ENCODE results near the gene CHCHD1.
A peak's percentile ranks its signal among the peaks of the same experiment; 100 is the strongest.

The CHCHD1 gene

GRCh38 chr10:73768881-73769280 is 13.0 kb upstream of the CHCHD1 start:
- Histone ChIP-seq H3K4me1 (ENCODE audit: control insufficient read depth, insufficient read depth, low read length) (no peaks in the 10 kb centered on the region), H3K27me3 (ENCODE audit: control insufficient read depth, insufficient read depth, low read length) (no peaks in the 10 kb centered on the region), H3K9me3 (ENCODE audit: control insufficient read depth, insufficient read depth, low read length) (no peaks in the 10 kb centered on the region), H3K27ac (ENCODE audit: low read length) (no peak overlapping the region), H3K4me3 (ENCODE audit: low read length) (no peak overlapping the region), H3K36me3 (ENCODE audit: control insufficient read depth, insufficient read depth, low read length) (peaks cover 16% of the 10 kb centered on the region; the same call in 1 of the 2 replicates)
- no peak for DNase-seq (ENCODE audit: low read depth, low spot score)
- whole genome bisulfite sequencing (ENCODE audit: insufficient coverage, insufficient read length) = no CpG with 5 or more reads among the region's 11 CpGs

DNA sequence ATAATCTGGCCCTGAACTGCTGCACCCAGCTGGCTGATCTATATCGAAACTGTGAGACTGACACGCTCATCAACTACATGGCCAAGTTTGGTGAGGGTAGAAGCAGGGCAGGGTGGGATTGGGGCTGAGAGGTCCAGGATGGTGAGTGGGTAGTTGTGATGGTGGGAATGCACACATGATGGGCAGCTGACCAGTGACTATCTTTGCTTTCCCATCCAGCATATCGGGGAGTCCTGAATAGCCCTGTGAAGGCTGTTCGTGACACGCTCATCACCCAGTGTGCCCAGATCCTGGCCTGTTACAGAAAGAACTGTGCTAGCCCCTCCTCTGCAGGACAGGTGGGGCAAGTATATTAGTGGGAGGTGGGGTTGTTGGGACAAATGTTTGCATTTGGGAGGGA is 12.5 kb upstream of the CHCHD1 start:
- H3K4me1 ChIP-seq (ENCODE audit: control insufficient read depth, insufficient read depth, low read length) = no peaks in the 10 kb centered on the region
- no peak overlapping the region for H3K4me3 ChIP-seq (ENCODE audit: low read length)
- H3K9me3 ChIP-seq (ENCODE audit: control insufficient read depth, insufficient read depth, low read length) = no peaks in the 10 kb centered on the region
- DNase-seq (ENCODE audit: low read depth, low spot score) = no peak
- H3K36me3 ChIP-seq (ENCODE audit: control insufficient read depth, insufficient read depth, low read length) = peaks cover 16% of the 10 kb centered on the region; the same call in 1 of the 2 replicates
- H3K27ac ChIP-seq (ENCODE audit: low read length) = no peak overlapping the region
- no peaks in the 10 kb centered on the region for H3K27me3 ChIP-seq (ENCODE audit: control insufficient read depth, insufficient read depth, low read length)
- no CpG with 5 or more reads among the region's 5 CpGs for WGBS (ENCODE audit: insufficient coverage, insufficient read length)

- peaks cover 14% of the 10 kb centered on the region; the same call in 1 of the 2 replicates for H3K36me3 ChIP-seq (ENCODE audit: control insufficient read depth, insufficient read depth, low read length)
- no CpG with 5 or more reads among the region's 17 CpGs for WGBS (ENCODE audit: insufficient coverage, insufficient read length)
- peak overlapping the region; percentile 81; the same call in 1 of the 2 replicates for H3K4me3 ChIP-seq (ENCODE audit: low read length)
- no peaks in the 10 kb centered on the region for H3K27me3 ChIP-seq (ENCODE audit: control insufficient read depth, insufficient read depth, low read length)
- DNase-seq (ENCODE audit: low read depth, low spot score) = peak; percentile 50
- no peaks in the 10 kb centered on the region for H3K9me3 ChIP-seq (ENCODE audit: control insufficient read depth, insufficient read depth, low read length)
- H3K4me1 ChIP-seq (ENCODE audit: control insufficient read depth, insufficient read depth, low read length) = no peaks in the 10 kb centered on the region
- H3K27ac ChIP-seq (ENCODE audit: low read length) = no peak overlapping the region
These were observed 10.0 kb upstream of the CHCHD1 start for GRCh38 chr10:73771722-73772280.

DNA sequence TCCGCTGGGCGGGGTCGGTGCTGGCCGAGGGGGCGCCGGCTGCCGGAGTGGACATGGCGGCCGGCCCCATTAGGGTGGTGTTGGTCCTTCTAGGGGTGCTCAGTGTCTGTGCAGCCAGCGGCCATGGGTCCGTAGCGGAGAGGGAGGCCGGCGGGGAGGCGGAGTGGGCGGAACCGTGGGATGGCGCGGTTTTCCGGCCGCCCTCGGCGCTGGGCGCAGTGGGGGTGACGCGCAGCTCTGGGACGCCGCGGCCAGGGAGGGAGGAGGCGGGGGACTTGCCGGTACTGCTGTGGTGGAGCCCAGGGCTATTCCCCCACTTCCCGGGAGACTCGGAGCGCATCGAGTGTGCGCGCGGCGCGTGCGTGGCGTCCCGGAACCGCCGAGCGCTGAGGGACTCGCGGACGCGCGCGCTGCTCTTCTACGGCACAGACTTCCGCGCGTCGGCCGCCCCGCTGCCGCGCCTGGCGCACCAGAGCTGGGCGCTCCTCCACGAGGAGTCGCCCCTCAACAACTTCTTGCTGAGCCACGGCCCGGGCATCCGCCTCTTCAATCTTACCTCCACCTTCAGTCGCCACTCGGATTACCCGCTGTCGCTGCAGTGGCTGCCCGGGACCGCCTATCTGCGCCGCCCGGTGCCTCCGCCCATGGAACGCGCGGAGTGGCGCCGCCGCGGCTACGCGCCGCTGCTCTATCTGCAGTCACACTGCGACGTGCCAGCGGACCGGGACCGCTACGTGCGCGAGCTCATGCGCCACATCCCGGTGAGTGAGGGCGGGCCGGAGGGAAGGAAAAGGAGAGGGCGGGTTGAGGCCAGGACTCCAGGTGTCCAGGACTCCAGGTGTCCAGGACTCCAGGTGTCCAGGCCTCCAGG is 9.3 kb upstream of the CHCHD1 start:
- peak; percentile 55 for DNase-seq (ENCODE audit: low read depth, low spot score)
- Histone ChIP-seq H3K4me1 (ENCODE audit: control insufficient read depth, insufficient read depth, low read length) (no peaks in the 10 kb centered on the region), H3K4me3 (ENCODE audit: low read length) (peak overlapping the region; percentile 81), H3K36me3 (ENCODE audit: control insufficient read depth, insufficient read depth, low read length) (peaks cover 14% of the 10 kb centered on the region; the same call in 1 of the 2 replicates), H3K27me3 (ENCODE audit: control insufficient read depth, insufficient read depth, low read length) (no peaks in the 10 kb centered on the region), H3K27ac (ENCODE audit: low read length) (no peak overlapping the region), H3K9me3 (ENCODE audit: control insufficient read depth, insufficient read depth, low read length) (no peaks in the 10 kb centered on the region)
- WGBS (ENCODE audit: insufficient coverage, insufficient read length) = no CpG with 5 or more reads among the region's 101 CpGs

- Histone ChIP-seq H3K36me3 (ENCODE audit: control insufficient read depth, insufficient read depth, low read length) (peaks cover 14% of the 10 kb centered on the region; the same call in 1 of the 2 replicates), H3K27me3 (ENCODE audit: control insufficient read depth, insufficient read depth, low read length) (no peaks in the 10 kb centered on the region), H3K4me1 (ENCODE audit: control insufficient read depth, insufficient read depth, low read length) (no peaks in the 10 kb centered on the region), H3K9me3 (ENCODE audit: control insufficient read depth, insufficient read depth, low read length) (no peaks in the 10 kb centered on the region), H3K4me3 (ENCODE audit: low read length) (peak overlapping the region; percentile 81; the same call in 1 of the 2 replicates), H3K27ac (ENCODE audit: low read length) (no peak overlapping the region)
- WGBS (ENCODE audit: insufficient coverage, insufficient read length) = no CpG with 5 or more reads among the region's 29 CpGs
- DNase-seq (ENCODE audit: low read depth, low spot score) = no peak
These were observed 8.5 kb upstream of the CHCHD1 start for GRCh38 chr10:73773152-73773879.

GRCh38 chr10:73774637-73775036 is 7.2 kb upstream of the CHCHD1 start:
- Histone ChIP-seq H3K4me1 (ENCODE audit: control insufficient read depth, insufficient read depth, low read length) (no peaks in the 10 kb centered on the region), H3K27me3 (ENCODE audit: control insufficient read depth, insufficient read depth, low read length) (no peaks in the 10 kb centered on the region), H3K4me3 (ENCODE audit: low read length) (no peak overlapping the region), H3K9me3 (ENCODE audit: control insufficient read depth, insufficient read depth, low read length) (no peaks in the 10 kb centered on the region), H3K27ac (ENCODE audit: low read length) (no peak overlapping the region), H3K36me3 (ENCODE audit: control insufficient read depth, insufficient read depth, low read length) (peaks cover 11% of the 10 kb centered on the region; the same call in 1 of the 2 replicates)
- no CpG with 5 or more reads among the region's 5 CpGs for WGBS (ENCODE audit: insufficient coverage, insufficient read length)
- no peak for DNase-seq (ENCODE audit: low read depth, low spot score)

- Histone ChIP-seq H3K9me3 (ENCODE audit: control insufficient read depth, insufficient read depth, low read length) (no peaks in the 10 kb centered on the region), H3K4me3 (ENCODE audit: low read length) (no peak overlapping the region), H3K27ac (ENCODE audit: low read length) (no peak overlapping the region), H3K4me1 (ENCODE audit: control insufficient read depth, insufficient read depth, low read length) (no peaks in the 10 kb centered on the region), H3K27me3 (ENCODE audit: control insufficient read depth, insufficient read depth, low read length) (no peaks in the 10 kb centered on the region), H3K36me3 (ENCODE audit: control insufficient read depth, insufficient read depth, low read length) (peaks cover 3% of the 10 kb centered on the region; the same call in 1 of the 2 replicates)
- DNase-seq (ENCODE audit: low read depth, low spot score) = no peak
- no CpG with 5 or more reads among the region's 5 CpGs for WGBS (ENCODE audit: insufficient coverage, insufficient read length)
These were observed 2.8 kb upstream of the CHCHD1 start for GRCh38 chr10:73779018-73779417.

GRCh38 chr10:73779539-73780197 is 2.2 kb upstream of the CHCHD1 start:
- H3K4me3 ChIP-seq (ENCODE audit: low read length) = no peak overlapping the region
- no peaks in the 10 kb centered on the region for H3K9me3 ChIP-seq (ENCODE audit: control insufficient read depth, insufficient read depth, low read length)
- WGBS (ENCODE audit: insufficient coverage, insufficient read length) = no CpG with 5 or more reads among the region's 3 CpGs
- no peak overlapping the region for H3K27ac ChIP-seq (ENCODE audit: low read length)
- no peaks in the 10 kb centered on the region for H3K4me1 ChIP-seq (ENCODE audit: control insufficient read depth, insufficient read depth, low read length)
- DNase-seq (ENCODE audit: low read depth, low spot score) = no peak
- H3K36me3 ChIP-seq (ENCODE audit: control insufficient read depth, insufficient read depth, low read length) = peaks cover under 1% of the 10 kb centered on the region; the same call in 1 of the 2 replicates
- no peaks in the 10 kb centered on the region for H3K27me3 ChIP-seq (ENCODE audit: control insufficient read depth, insufficient read depth, low read length)

GRCh38 chr10:73780301-73780700 is 1.5 kb upstream of the CHCHD1 start:
- no CpG with 5 or more reads among the region's 5 CpGs for WGBS (ENCODE audit: insufficient coverage, insufficient read length)
- H3K4me3 ChIP-seq (ENCODE audit: low read length) = no peak overlapping the region
- no peaks in the 10 kb centered on the region for H3K4me1 ChIP-seq (ENCODE audit: control insufficient read depth, insufficient read depth, low read length)

DNA sequence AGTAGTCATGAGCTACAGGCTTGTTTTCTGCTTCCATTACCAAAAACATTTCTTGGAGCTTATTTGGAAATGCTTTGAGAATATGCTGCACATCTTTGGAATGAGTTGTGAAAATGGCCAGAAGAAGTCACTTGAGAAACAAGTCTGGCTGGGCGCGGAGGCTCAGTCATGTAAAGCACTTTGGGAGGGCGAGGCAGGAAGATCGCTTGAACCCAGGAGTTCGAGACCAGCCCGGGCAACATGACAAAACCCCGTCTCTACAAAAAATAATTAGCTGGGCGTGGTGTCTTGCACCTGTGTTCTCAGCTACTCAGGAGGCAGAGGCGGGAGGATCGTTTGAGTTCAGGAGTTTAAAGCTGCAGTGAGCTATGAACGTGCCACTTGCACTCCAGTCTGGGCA is 882 bp upstream of the CHCHD1 start:
- Histone ChIP-seq H3K4me3 (ENCODE audit: low read length) (peak overlapping the region; percentile 96; the same call in 1 of the 2 replicates), H3K4me1 (ENCODE audit: control insufficient read depth, insufficient read depth, low read length) (no peaks in the 10 kb centered on the region), H3K27me3 (ENCODE audit: control insufficient read depth, insufficient read depth, low read length) (no peaks in the 10 kb centered on the region), H3K27ac (ENCODE audit: low read length) (no peak overlapping the region), H3K9me3 (ENCODE audit: control insufficient read depth, insufficient read depth, low read length) (no peaks in the 10 kb centered on the region), H3K36me3 (ENCODE audit: control insufficient read depth, insufficient read depth, low read length) (no peaks in the 10 kb centered on the region; the same call in 1 of the 2 replicates)
- no peak for DNase-seq (ENCODE audit: low read depth, low spot score)
- whole genome bisulfite sequencing (ENCODE audit: insufficient coverage, insufficient read length) = no CpG with 5 or more reads among the region's 11 CpGs

More at GRCh38 chr10:73780301-73780700, 1.5 kb upstream of the CHCHD1 start:
- DNase-seq (ENCODE audit: low read depth, low spot score) = no peak
- Histone ChIP-seq H3K27ac (ENCODE audit: low read length) (no peak overlapping the region), H3K27me3 (ENCODE audit: control insufficient read depth, insufficient read depth, low read length) (no peaks in the 10 kb centered on the region), H3K36me3 (ENCODE audit: control insufficient read depth, insufficient read depth, low read length) (no peaks in the 10 kb centered on the region; the same call in 1 of the 2 replicates), H3K9me3 (ENCODE audit: control insufficient read depth, insufficient read depth, low read length) (no peaks in the 10 kb centered on the region)

Data from iPS DF 6.9 (cell line).